HPDE6-E6E7 (cell line): ENCODE measurements around the gene FMN1.

Experiments used
- DNase-seq: peaks from one replicate; pipeline ENCODE4 v3.0.0; 2011; ENCODE audit warnings: missing footprints; ENCODE audit errors: extremely low spot score

The FMN1 gene

DNA sequence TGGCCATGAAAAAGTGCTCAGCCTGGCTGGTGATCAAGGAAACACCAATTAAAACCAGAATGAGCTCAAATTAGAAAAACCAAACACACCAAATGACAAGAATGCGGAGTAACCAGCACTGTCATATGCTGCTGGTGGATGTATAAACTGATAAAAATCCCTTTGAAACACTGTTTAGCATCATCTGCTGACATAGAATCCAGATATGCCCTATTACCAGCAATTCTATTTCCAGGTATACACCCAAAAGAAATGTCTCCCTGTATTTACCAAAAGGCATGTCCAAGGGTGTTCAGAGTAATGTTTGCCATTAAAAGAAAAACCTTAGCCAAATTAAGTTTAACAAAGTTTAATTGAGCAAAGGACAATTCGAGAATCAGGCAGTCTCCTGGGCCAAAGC, 138.6 kb downstream of the FMN1 start:
- no peak for DNase-seq

DNA sequence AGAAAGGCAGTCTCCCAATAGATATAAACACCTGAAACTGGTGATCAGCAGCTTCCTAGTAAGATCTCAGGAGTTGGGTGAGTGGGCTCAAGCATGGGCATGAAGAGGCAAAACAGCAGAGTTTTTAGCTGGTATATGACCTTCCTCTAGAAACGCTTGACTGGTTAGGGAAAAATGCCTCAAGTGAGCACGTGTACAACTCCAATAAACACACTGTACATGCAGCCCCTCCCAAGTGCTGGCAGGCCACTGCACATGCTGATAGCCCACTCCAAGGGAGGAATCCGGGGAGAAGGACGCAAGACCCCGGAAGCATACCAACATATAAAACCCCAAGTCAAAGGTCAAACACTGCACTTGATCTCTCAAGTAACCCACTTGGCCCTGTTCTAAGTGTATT, 143.0 kb downstream of the FMN1 start:
- DNase-seq: no peak

GRCh38 chr15:33048255-33048654, 146.3 kb downstream of the FMN1 start:
- no peak for DNase-seq

DNA sequence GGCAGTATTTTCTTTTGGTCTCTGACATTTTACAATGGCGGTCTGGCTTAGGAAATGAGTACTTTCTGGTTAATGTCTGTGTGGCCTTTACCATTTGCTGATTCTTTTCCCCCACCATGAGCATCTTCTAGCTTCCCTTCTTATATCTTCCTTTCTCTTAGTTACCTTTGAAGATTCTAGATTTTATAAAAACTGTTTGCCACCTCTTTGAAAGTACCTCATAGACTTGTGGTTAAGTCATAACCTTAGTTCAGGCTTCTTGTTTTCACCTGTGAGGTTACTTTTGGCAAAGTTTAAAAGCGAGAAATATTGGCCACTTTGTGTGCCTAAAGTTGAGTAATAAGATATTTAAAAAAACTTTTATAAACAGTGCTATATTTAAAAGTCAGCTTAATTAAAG, 147.4 kb downstream of the FMN1 start:
- DNase-seq: no peak

- no peak for DNase-seq
Observed at GRCh38 chr15:33046329-33046728, 148.2 kb downstream of the FMN1 start.

GRCh38 chr15:33045066-33045810, 149.3 kb downstream of the FMN1 start:
- DNase-seq: no peak

DNA sequence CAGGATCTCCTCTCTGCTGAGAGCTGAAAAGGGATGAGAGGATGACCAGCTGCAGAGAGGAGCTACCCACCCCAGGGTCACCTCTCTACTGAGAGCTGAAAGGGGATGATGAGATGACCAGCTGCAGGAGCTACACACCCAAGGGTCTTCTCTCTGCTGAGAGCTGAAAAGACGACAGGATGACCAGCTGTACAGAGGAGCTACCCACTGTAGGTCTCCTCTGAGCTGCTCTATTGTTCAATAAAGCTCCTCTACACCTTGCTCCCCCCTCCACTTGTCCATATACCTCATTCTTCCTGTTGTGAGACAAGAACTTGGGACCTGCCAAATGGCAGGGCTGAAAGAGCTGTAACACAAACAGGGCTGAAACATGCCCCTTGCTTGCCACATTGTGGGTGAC, 149.9 kb downstream of the FMN1 start:
- no peak for DNase-seq

GRCh38 chr15:33043636-33044035, 150.9 kb downstream of the FMN1 start:
- no peak for DNase-seq

GRCh38 chr15:33040496-33040895, 154.0 kb downstream of the FMN1 start:
- no peak for DNase-seq

DNA sequence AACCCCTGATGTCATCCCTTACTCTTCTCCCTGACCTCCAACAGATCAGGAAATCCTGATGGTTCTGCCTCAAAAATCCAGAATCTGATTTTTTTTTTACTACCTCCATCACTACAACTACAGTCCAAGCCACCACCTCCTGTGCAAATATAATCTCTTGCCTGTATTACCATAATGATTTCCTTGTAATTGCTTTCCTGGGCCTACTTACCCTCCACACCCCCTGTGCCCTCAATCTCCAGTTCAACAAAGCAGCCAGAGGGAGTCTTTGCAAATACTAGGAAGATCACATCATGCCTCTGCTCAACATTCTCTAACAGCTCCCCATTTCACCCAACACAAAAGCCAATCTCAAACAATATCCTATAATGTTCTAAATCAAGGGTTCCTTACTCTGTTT, 159.9 kb downstream of the FMN1 start:
- DNase-seq: no peak

- no peak for DNase-seq
Observed at GRCh38 chr15:33032053-33032452, 162.5 kb downstream of the FMN1 start.

DNA sequence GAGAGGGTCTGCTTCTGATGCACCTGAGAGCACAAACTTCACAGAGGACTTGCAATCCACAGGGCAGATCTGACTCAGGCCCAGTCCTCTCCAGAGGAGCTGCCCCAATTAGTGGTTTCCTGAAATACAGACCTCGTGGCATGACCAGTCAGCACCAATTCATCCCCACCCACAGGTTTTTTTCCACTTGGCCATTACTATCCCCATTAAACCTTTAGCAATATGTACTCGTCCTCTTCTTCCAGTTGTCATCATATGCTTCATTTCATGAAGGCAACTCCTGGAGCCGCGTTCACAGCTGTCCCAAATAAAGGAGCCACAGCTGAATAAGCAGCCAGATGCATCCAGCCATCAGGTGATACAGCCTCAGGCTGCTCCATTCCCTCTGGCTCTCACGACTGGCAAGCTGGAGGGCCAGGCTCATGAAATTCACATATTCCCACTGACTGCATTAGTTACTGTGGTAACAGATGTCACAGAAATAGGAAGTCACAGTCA, 163.1 kb downstream of the FMN1 start:
- DNase-seq: no peak

DNA sequence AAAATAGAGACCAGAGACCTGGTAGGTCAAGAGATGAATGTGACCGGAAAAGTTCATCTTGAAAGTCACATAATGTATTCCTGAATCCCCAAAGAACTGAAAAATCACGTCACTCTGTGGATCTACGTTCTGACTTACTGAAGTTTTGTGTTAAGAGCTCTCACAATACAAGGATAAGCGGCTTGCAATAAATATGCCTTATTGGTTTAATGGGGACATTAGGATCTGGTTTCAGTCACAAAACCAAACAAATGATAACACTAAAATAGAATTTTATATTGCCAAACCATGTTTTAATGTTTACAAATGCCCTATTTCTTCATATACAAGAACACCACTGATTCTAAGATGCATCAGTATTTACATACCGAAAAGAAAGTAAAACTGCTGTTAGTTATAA, 164.2 kb downstream of the FMN1 start:
- no peak for DNase-seq

GRCh38 chr15:33029109-33029652, 165.3 kb downstream of the FMN1 start:
- DNase-seq: no peak

GRCh38 chr15:33028495-33028894, 166.0 kb downstream of the FMN1 start:
- no peak for DNase-seq

DNA sequence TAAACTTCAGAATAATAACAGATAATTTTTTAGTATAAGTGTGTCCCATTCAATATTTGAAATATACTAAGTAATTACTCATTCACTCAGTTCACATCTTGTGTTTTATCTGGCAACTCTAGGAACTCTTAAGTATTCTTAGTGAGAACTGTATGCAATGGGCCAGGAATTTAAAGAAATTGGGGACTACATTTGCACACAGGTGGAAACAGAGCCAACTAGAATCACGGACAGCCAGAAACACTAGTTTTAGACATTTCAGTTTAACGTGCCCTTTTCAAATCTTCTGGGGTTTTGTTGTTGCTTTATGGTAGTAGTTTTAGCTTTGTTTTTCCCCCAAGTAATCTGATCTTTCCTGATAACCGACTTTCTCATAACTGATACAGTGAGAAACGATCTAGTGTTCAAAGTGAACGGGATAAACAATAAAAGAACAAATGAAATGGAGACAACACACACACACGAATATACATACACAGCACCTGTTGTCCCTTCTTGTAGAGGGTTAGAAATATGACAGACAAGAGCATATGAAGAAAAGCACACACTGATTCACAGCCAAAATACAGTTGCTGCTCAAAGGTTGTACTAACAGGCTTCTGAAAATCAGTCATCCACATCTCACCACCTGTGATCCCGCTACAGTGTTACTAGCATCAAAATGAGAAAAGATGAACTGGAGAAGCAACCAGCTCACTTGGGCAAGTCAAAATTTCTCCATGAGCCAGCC, 167.0 kb downstream of the FMN1 start:
- no peak for DNase-seq

DNA sequence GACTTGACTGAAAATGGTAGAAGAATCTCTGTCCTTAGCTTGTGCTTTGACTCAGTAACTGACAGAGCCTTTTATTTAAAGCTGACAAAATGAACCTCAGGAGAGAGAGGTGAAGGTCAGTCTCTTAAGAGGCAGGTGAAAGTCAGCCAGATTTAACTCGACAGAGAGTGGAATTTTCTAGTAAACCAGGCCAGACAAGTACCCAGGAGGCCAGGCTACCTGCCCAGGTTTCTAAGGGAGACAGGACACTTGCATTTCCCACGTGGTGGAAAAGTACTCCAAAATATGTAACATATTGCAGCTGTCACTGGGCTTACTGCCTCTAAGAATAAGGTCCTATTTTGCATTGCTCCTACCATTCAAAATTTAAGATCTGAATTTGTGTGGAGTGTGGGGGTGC, 167.9 kb downstream of the FMN1 start:
- no peak for DNase-seq

- DNase-seq: peak; percentile 49
Observed at GRCh38 chr15:33022629-33023028, 171.9 kb downstream of the FMN1 start.

- peak; percentile 22 for DNase-seq
Observed at GRCh38 chr15:33021806-33022389, 172.6 kb downstream of the FMN1 start.

- no peak for DNase-seq
Observed at GRCh38 chr15:33019354-33019981, 175.0 kb downstream of the FMN1 start.

DNA sequence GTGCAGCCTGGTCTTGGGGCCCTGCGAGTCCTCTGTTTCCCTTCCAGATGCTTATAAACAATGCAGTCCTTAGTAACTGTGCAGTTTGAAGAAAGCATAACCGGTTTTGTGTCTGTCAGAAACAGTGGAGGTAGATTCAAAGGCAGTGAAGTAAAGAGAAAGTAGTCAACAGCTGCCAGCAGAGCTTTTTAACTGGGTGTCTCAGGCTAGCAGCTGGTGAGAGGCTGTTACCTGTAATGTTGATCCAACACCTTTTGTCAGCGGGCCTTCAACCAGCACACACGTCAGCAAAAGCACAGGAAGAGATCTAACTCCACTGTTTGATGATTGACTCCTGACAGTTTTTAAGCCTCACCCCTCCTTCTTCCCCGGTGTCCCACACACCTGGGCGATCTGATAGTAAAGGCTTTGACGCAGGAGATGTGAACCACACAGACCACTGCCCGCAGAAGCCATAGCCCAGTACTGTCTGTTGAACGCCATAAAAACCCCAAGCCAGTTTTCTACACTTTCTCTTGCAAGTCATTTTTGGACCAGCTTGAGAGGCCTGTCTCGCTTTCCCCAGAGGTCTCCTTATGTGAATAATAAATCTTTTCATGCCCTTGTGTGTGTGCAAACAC, 178.0 kb downstream of the FMN1 start:
- no peak for DNase-seq

DNA sequence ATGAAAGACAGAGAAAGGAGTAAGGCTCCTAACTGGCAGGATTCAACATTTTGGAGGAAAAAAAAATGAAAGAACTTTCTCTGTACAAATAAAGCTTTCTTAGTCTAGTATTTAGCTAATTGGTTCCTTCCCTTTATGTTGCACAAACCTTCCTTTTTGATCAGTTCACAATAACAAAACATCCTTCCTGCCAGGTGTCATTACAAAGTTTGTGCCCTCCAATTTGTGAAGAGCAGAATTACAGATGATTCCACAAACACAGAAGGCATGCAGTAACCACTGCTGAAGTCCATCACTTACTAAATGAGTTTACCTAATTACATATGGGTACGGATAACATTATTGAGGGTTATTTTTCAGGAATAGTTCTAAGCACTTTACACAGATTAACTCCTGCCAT, 179.9 kb downstream of the FMN1 start:
- no peak for DNase-seq
